ENCODE measurements around the gene KCNJ18.

GRCh38 chr17:21687136-21687953 is 5.0 kb upstream of the KCNJ18 start:
- TF ChIP-seq CTCF (IDR thresholded peaks at IDR 0.05; ENCODE audit: borderline replicate concordance, extremely low read depth, low read length, poor library complexity, severe bottlenecking) (no peak), EZH2 (IDR thresholded peaks at IDR 0.05; ENCODE audit: borderline replicate concordance, low read depth, low read length, severe bottlenecking) (no peak)
